Common myeloid progenitor, CD34-positive (primary cell): ENCODE measurements around the gene SLC9A8.

Experiments
- CTCF ChIA-PET: fragments of 350-600 bp; sonication (Branson Sonifier 250); formaldehyde crosslinking; loops from one replicate; lab custom pipeline; 2021; ENCODE audit warnings: antibody characterized with exemption; lab: Charles Lee
- POLR2A ChIA-PET: fragments of 350-600 bp; sonication (Branson Sonifier 250); formaldehyde crosslinking; loops from one replicate; lab custom pipeline; 2021; ENCODE audit warnings: antibody characterized with exemption; lab: Charles Lee
- DNase-seq, 3 donors: peaks; one replicate each; pipeline versions ENCODE4 v3.0.0 to v3.0.0-alpha.2; 2013
- H3K27ac ChIP-seq, 2 experiments: 1 replicate in 1 of 2; 2 replicates in 1 of 2; pipeline ENCODE4 v1.7.0; 2013; ENCODE audit warnings: inconsistent platforms in 2 of 2, low read length in 2 of 2, mild to moderate bottlenecking in 2 of 2, low read depth in 1 of 2, moderate library complexity in 1 of 2; ENCODE audit not compliant: severe bottlenecking in 2 of 2, insufficient read depth in 1 of 2, poor library complexity in 1 of 2
- H3K27me3 ChIP-seq, 5 experiments: replicated peaks in 2 of 5; 1 replicate in 3 of 5; 2 replicates in 2 of 5; pipeline versions ENCODE4 v1.6.1 to v1.7.0; 2013; ENCODE audit warnings: low read length in 4 of 5, mild to moderate bottlenecking in 2 of 5, moderate library complexity in 2 of 5, inconsistent platforms in 1 of 5; ENCODE audit not compliant: insufficient read depth in 5 of 5, control insufficient read depth in 4 of 5
- H3K36me3 ChIP-seq, 4 experiments: 1 replicate in 2 of 4; 2 replicates in 2 of 4; pipeline versions ENCODE4 v1.6.1 to v1.7.0; 2013; ENCODE audit warnings: low read length in 3 of 4, control low read depth in 1 of 4, mild to moderate bottlenecking in 1 of 4; ENCODE audit not compliant: control insufficient read depth in 4 of 4, insufficient read depth in 4 of 4
- H3K4me1 ChIP-seq, 4 experiments: 1 replicate in 3 of 4; 2 replicates in 1 of 4; pipeline versions ENCODE4 v1.6.1 to v1.7.1; 2013; ENCODE audit warnings: low read length in 3 of 4, mild to moderate bottlenecking in 3 of 4, control low read depth in 1 of 4, inconsistent platforms in 1 of 4, moderate library complexity in 1 of 4; ENCODE audit not compliant: control insufficient read depth in 4 of 4, insufficient read depth in 4 of 4; ENCODE audit errors: control extremely low read depth in 1 of 4
- H3K4me3 ChIP-seq, 7 experiments: 1 replicate in 4 of 7; 2 replicates in 3 of 7; pipeline versions ENCODE4 v1.5.1 to v1.7.0; 2013; ENCODE audit warnings: mild to moderate bottlenecking in 7 of 7, low read length in 6 of 7, moderate library complexity in 6 of 7, inconsistent platforms in 2 of 7, low read depth in 2 of 7, control low read depth in 1 of 7; ENCODE audit not compliant: insufficient read depth in 4 of 7, control insufficient read depth in 1 of 7; ENCODE audit errors: extremely low read depth in 1 of 7
- H3K9me3 ChIP-seq, 5 experiments: 1 replicate in 4 of 5; 2 replicates in 1 of 5; pipeline versions ENCODE4 v1.6.1 to v1.7.1; 2013; ENCODE audit warnings: low read length in 4 of 5, mild to moderate bottlenecking in 2 of 5, inconsistent platforms in 1 of 5, low read depth in 1 of 5, moderate library complexity in 1 of 5; ENCODE audit not compliant: control insufficient read depth in 4 of 5, insufficient read depth in 2 of 5; ENCODE audit errors: control extremely low read depth in 1 of 5
- WGBS: methylation state at CpG from one replicate; pipeline ENCODE4 v1.1.5; 2013; ENCODE audit not compliant: insufficient coverage; 5-methylcytosine and 5-hydroxymethylcytosine counted together

SLC9A8 gene

DNA sequence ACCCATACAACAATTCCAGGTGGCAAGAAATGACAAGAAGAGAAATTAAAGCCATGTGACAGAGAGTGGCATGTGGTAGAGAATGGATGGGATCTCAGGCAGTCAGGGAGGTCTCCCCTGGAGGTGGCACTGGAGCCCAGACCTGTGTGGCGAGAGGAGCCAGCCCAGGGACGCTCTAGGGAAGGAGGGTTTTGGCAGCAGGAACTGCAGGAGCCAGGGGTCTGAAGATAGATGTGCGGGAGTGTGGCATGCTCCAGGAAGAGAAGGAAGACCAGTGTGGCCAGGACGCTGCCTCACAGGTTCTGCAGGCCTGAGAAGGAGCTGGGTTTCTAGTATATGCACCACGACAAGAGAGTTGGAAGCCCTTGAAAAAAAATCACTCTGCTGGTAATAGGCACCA is 57.6 kb downstream of the SLC9A8 start:
- Histone ChIP-seq H3K36me3 (peaks cover 5 to 40% (median 23%) of the 10 kb centered on the region in 4 experiments), H3K9me3 (no peaks in the 10 kb centered on the region), H3K27ac (no peak overlapping the region), H3K4me3 (no peak overlapping the region), H3K4me1 (peaks cover 0 to 5% (median 0%) of the 10 kb centered on the region in 4 experiments), H3K27me3 (no peaks in the 10 kb centered on the region)
- CTCF ChIA-PET, result no interaction called here
- POLR2A ChIA-PET, result no interaction called here
- WGBS, result 93% methylated on average over 3 of the region's 5 CpGs
- DNase-seq, result no peak

DNA sequence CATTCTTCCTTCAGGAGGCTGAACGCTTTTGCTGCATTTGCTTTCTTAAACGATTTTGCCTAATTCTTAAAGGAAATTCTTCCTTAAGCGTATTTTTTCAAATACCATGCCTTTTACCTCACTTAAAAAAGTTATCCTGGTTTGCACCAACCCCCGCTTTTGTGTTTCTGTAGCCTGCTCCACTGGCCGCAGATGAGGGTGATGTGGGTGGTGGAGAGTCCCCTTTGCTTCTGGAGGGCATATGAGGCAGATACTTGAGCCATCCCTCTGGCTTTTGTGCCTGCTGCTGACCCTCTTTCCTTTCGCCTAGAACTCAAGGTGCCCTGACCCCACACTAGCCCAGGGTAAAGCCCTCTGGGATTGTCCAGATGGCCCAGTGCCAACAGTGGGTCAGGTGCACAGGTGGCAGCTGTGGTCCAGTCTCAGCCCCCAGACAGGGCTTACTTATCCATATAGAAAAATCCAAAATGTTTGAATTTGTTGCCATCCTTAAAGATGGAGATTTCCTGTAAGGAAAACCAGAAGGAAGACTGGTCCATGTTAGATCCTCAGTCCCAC is 58.8 kb downstream of the SLC9A8 start:
- Histone ChIP-seq H3K4me1 (peaks cover 0 to 5% (median 0%) of the 10 kb centered on the region in 4 experiments), H3K27me3 (no peaks in the 10 kb centered on the region), H3K4me3 (no peak overlapping the region), H3K36me3 (peaks cover 3 to 35% (median 20%) of the 10 kb centered on the region in 4 experiments), H3K27ac (no peak overlapping the region), H3K9me3 (no peaks in the 10 kb centered on the region)
- 90% methylated on average over 2 of the region's 6 CpGs for WGBS
- ChIA-PET POLR2A (no interaction called here), CTCF (interaction anchor here (1.1 kb wide), 1 partner anchor 16 kb away, joined by 5 read pairs; no protein-coding TSS in a partner anchor)
- DNase-seq, result no peak

DNA sequence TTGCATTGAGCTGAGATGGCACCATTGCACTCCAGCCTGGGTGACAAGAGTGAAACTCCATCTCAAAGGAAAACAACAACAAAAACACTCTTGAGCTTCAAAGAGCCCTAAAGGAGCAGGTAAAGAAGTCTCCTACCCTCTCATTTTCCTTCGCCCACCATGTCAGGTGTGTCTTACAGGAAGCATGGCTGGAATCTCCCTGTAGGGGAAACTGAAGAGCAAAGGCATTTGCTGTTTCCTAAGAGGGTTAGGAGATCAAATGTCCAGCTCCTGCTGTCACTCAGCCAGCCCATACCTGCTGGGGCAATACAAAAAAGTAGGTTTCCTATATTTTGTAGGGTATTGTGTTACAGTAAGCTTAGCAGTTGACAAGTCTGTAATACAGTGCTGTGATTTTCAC is 59.4 kb downstream of the SLC9A8 start:
- Histone ChIP-seq H3K27ac (no peak overlapping the region), H3K27me3 (no peaks in the 10 kb centered on the region), H3K4me1 (peaks cover 0 to 5% (median 0%) of the 10 kb centered on the region in 4 experiments), H3K36me3 (peaks cover 3 to 35% (median 20%) of the 10 kb centered on the region in 4 experiments), H3K4me3 (no peak overlapping the region), H3K9me3 (no peaks in the 10 kb centered on the region)
- no CpG with 5 or more reads among the region's 1 CpG for WGBS
- CTCF ChIA-PET, result interaction anchor here (1.1 kb wide), 1 partner anchor 15 kb away, joined by 5 read pairs; no protein-coding TSS in a partner anchor
- POLR2A ChIA-PET, result no interaction called here
- DNase-seq, result no peak

DNA sequence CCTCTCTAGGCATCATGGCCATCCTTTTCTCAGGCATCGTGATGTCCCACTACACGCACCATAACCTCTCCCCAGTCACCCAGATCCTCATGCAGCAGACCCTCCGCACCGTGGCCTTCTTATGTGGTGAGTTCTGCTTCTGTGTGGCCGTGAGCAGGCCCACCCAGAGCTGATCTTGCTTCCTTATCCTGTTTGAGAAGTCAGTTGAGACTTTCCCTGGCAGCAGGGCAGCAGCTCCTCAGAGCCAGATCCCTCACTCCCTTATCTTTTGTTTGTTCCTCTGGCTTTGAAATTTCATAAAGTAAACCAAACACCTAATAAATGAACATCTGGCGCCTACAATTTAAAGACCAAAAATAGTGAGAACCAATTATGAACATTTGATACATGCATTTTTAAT is 62.1 kb downstream of the SLC9A8 start:
- ChIA-PET CTCF (no interaction called here), POLR2A (no interaction called here)
- Histone ChIP-seq H3K4me3 (no peak overlapping the region), H3K36me3 (peaks cover 6 to 27% (median 23%) of the 10 kb centered on the region in 4 experiments), H3K4me1 (no peaks in the 10 kb centered on the region), H3K27ac (no peak overlapping the region), H3K9me3 (no peaks in the 10 kb centered on the region), H3K27me3 (no peaks in the 10 kb centered on the region)
- 100% methylated on average over 3 of the region's 6 CpGs for WGBS
- no peak for DNase-seq

DNA sequence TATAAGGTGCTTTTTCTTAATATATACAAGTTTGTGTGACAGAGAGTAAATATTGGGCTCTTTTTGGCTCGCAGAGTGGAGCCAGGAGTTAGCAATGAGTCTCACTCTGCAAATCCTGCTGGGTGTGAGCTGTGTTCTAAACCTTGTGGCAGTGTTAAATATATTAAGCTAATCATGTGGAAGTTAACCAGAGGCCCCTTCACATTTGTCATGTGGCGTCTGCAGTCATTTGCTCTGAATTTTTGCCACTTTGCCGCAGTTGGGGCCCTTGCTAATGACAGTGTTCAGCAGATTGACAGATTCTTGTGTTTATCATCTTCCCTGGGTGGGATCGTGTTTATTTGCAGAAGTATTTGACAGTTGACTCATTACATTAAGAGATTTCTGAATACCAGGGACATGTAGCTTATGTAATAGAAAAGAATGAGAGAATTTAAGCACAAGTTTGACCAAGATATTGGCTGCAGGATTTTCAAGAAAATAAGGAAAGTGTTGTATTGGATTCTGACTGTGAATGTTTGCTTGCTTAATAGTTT is 64.8 kb downstream of the SLC9A8 start:
- ChIA-PET CTCF (interaction anchor here (2.1 kb wide), 1 partner anchor 11 kb away, joined by 6 read pairs; no protein-coding TSS in a partner anchor), POLR2A (no interaction called here)
- Histone ChIP-seq H3K27me3 (no peaks in the 10 kb centered on the region), H3K9me3 (no peaks in the 10 kb centered on the region), H3K36me3 (peaks cover 7 to 39% (median 36%) of the 10 kb centered on the region in 4 experiments), H3K4me1 (no peaks in the 10 kb centered on the region), H3K27ac (no peak overlapping the region), H3K4me3 (no peak overlapping the region)
- no peak for DNase-seq
- WGBS, result 84% methylated on average over 4 of the region's 4 CpGs

DNA sequence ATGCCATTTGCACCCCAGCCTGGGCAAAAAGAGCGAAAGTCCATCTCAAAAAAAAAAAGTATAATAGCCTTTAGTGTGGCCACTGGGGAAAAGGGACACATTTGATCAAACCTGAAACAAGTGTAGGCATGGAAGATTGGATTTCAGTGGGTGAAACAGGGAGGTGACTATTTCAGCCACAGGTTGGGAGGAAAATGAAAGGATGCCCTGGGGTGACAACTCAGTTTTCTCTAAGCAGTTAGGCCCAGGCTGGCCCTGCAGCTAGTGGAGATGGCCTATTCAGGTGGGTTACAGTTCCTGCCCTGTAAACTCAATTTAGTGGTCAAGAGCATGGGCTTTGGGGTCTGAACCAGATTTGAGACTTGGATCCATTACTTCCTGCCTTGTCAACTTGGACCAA is 66.3 kb downstream of the SLC9A8 start:
- no peaks in the 10 kb centered on the region for H3K9me3 ChIP-seq

DNA sequence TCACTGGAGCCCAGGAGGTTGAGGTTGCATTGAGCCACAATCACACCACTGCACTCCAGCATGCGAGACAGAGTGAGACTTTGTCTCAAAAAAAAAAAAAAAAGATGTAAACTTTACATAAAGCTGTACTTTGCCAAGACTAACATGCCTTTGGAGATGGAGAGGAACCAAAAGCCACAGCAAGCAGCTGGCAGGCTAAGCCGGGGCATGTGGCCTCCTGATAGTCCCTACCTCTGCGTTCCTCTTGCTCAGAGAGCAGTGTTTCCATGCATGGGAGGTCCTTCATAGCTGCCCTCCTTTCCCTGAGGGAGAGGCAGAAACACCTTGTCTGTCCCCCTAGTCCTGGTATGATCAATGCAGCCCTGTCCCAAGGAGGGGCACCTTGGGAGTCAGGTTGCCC is 67.5 kb downstream of the SLC9A8 start:
- DNase-seq, result no peak
- Histone ChIP-seq H3K27ac (no peak overlapping the region), H3K4me1 (no peaks in the 10 kb centered on the region), H3K4me3 (no peak overlapping the region), H3K36me3 (peaks cover 7 to 56% (median 45%) of the 10 kb centered on the region in 4 experiments), H3K9me3 (no peaks in the 10 kb centered on the region), H3K27me3 (no peaks in the 10 kb centered on the region)
- ChIA-PET POLR2A (no interaction called here), CTCF (interaction anchor here (0.7 kb wide), 1 partner anchor 8 kb away, joined by 3 read pairs; no protein-coding TSS in a partner anchor)
- 83% methylated on average over 2 of the region's 3 CpGs for WGBS

More for the DNA sequence above, 66.3 kb downstream of the SLC9A8 start:
- peaks cover 7 to 53% (median 43%) of the 10 kb centered on the region in 4 experiments for H3K36me3 ChIP-seq
- H3K4me1 ChIP-seq, result no peaks in the 10 kb centered on the region
- no peak overlapping the region for H3K4me3 ChIP-seq
- no peak overlapping the region for H3K27ac ChIP-seq
- POLR2A ChIA-PET, result no interaction called here
- CTCF ChIA-PET, result interaction anchor here (2.1 kb wide), 1 partner anchor 10 kb away, joined by 6 read pairs; no protein-coding TSS in a partner anchor
- DNase-seq, result no peak
- H3K27me3 ChIP-seq, result no peaks in the 10 kb centered on the region
- WGBS, result 100% methylated on average over 1 of the region's 1 CpG
